GM23338 (cell line): Measurements from ENCODE around the gene UBXN7. TPM values are rescaled to one million over a fixed set of nuclear protein-coding genes. Genes with fewer than 3 reads are reported as not detected.

Source experiments
- ATAC-seq: fragments of 200-7000 bp; cut with Tn5 transposase; 3 replicates; pipeline ENCODE4 v1.9.1; 2020
- DNase-seq: peaks from one replicate; pipeline ENCODE4 v3.0.0-alpha.2; 2015; ENCODE audit warnings: low spot score
- H2AFZ ChIP-seq: fragments of 200-600 bp; sonication (generic); 2 replicates; pipeline ENCODE4 v1.8.0; 2016; ENCODE audit warnings: antibody characterized with exemption, mild to moderate bottlenecking, moderate library complexity
- H3F3A ChIP-seq: fragments of 200-600 bp; sonication (generic); replicated peaks from 2 replicates; pipeline ENCODE4 v1.8.0; 2017; ENCODE audit warnings: antibody characterized with exemption, mixed run types, low read depth
- H3K27ac ChIP-seq: fragments of 200-600 bp; sonication (generic); 2 replicates; pipeline ENCODE4 v1.6.1; 2016; ENCODE audit warnings: low read depth
- H3K27me3 ChIP-seq: fragments of 200-600 bp; sonication (generic); 2 replicates; pipeline ENCODE4 v1.8.0; 2016; ENCODE audit warnings: mild to moderate bottlenecking, mixed run types, moderate library complexity; ENCODE audit not compliant: insufficient read depth
- H3K36me3 ChIP-seq: fragments of 200-600 bp; sonication (generic); 2 replicates; pipeline ENCODE4 v1.8.0; 2016; ENCODE audit warnings: mild to moderate bottlenecking; ENCODE audit not compliant: insufficient read depth
- H3K4me1 ChIP-seq: fragments of 200-600 bp; sonication (generic); 2 replicates; pipeline ENCODE4 v1.8.0; 2016; ENCODE audit warnings: mild to moderate bottlenecking, moderate library complexity; ENCODE audit not compliant: insufficient read depth
- H3K4me2 ChIP-seq: fragments of 200-600 bp; sonication (generic); 2 replicates; pipeline ENCODE4 v1.7.1; 2017; ENCODE audit warnings: mixed run types
- H3K4me3 ChIP-seq: fragments of 200-600 bp; sonication (generic); 2 replicates; pipeline ENCODE4 v1.6.1; 2016; ENCODE audit warnings: mixed run types
- H3K79me2 ChIP-seq: fragments of 200-600 bp; sonication (generic); replicated peaks from 2 replicates; pipeline ENCODE4 v1.8.0; 2017; ENCODE audit warnings: mild to moderate bottlenecking; ENCODE audit not compliant: insufficient read depth
- H3K9me2 ChIP-seq: fragments of 200-600 bp; sonication (generic); 2 replicates; pipeline ENCODE4 v1.8.0; 2017; ENCODE audit not compliant: insufficient read depth
- H4K20me1 ChIP-seq: fragments of 200-600 bp; sonication (generic); replicated peaks from 2 replicates; pipeline ENCODE4 v1.8.0; 2017; ENCODE audit warnings: mild to moderate bottlenecking; ENCODE audit not compliant: insufficient read depth
- H3K27ac Mint-ChIP-seq: 2 replicates; pipeline ENCODE4 v1.8.0; 2020; ENCODE audit warnings: inconsistent platforms, mild to moderate bottlenecking, moderate library complexity, mixed read lengths
- H3K27me3 Mint-ChIP-seq: 3 replicates; pipeline ENCODE4 v1.8.0; 2022; ENCODE audit warnings: low read depth, mild to moderate bottlenecking, moderate library complexity, mixed read lengths, inconsistent platforms; ENCODE audit not compliant: insufficient read depth, poor library complexity
- H3K36me3 Mint-ChIP-seq: 3 replicates; pipeline ENCODE4 v1.8.0; 2021; ENCODE audit warnings: low read depth, mild to moderate bottlenecking, inconsistent platforms, moderate library complexity, mixed read lengths
- H3K4me1 Mint-ChIP-seq: 3 replicates; pipeline ENCODE4 v1.8.0; 2020; ENCODE audit warnings: mild to moderate bottlenecking, inconsistent platforms, mixed read lengths
- H3K4me3 Mint-ChIP-seq: 3 replicates; pipeline ENCODE4 v1.8.0; 2021; ENCODE audit warnings: moderate library complexity, mild to moderate bottlenecking, inconsistent platforms, mixed read lengths
- H3K9me3 Mint-ChIP-seq: 3 replicates; pipeline ENCODE4 v1.8.0; 2020; ENCODE audit warnings: moderate library complexity, mild to moderate bottlenecking, inconsistent platforms, mixed read lengths
- CREB1 ChIP-seq: fragments of 250-450 bp; sonication (Bioruptor Pico); IDR thresholded peaks from 2 replicates; pipeline ENCODE4 v1.5.0; 2020; ENCODE audit warnings: low read depth, mild to moderate bottlenecking, moderate library complexity
- EZH2 ChIP-seq: fragments of 200-600 bp; sonication (generic); IDR thresholded peaks from one replicate; pipeline ENCODE4 v1.8.0; 2017; ENCODE audit warnings: antibody characterized with exemption, mild to moderate bottlenecking, low read depth; ENCODE audit not compliant: unreplicated experiment
- EZH2phosphoT487 ChIP-seq: fragments of 200-600 bp; sonication (generic); IDR thresholded peaks from one replicate; pipeline ENCODE4 v1.8.1; 2018; ENCODE audit warnings: antibody characterized with exemption; ENCODE audit not compliant: unreplicated experiment
- JUNB ChIP-seq: IDR thresholded peaks from one replicate; pipeline ENCODE4 v1.6.1; 2016; ENCODE audit warnings: antibody characterized with exemption; ENCODE audit not compliant: unreplicated experiment
- NANOG ChIP-seq: IDR thresholded peaks from 2 replicates; pipeline ENCODE4 v1.6.1; 2016; ENCODE audit warnings: antibody characterized with exemption, borderline replicate concordance
- POLR2AphosphoS5 ChIP-seq: IDR thresholded peaks from 2 replicates; pipeline ENCODE4 v1.6.1; 2016; ENCODE audit warnings: antibody characterized with exemption, low read depth
- STAT1 ChIP-seq: IDR thresholded peaks from one replicate; pipeline ENCODE4 v1.6.1; 2016; ENCODE audit warnings: antibody characterized with exemption; ENCODE audit not compliant: unreplicated experiment
- ZNF114 ChIP-seq: fragments of 250-450 bp; sonication (Bioruptor Pico); IDR thresholded peaks from 2 replicates; pipeline ENCODE4 v1.5.0; 2020; ENCODE audit warnings: mild to moderate bottlenecking, moderate library complexity
- ZNF331 ChIP-seq: fragments of 250-450 bp; sonication (Bioruptor Pico); IDR thresholded peaks from 2 replicates; pipeline ENCODE4 v1.5.0; 2020; ENCODE audit warnings: low read depth, mild to moderate bottlenecking, moderate library complexity
- polyA plus RNA-seq: library from polyadenylated mRNA; unstranded; fragments of >200 nt; fragmentation: Nextera tagmentation; extraction: Ambion mirVana; gene quantifications from 2 replicates; pipeline ENCODE4 v1.2.1, GENCODE V29; 2016
- total RNA-seq: library from RNA; depleted of rRNA; stranded (reverse); fragments of >200 nt; shearing (Covaris generic); gene quantifications from 2 replicates; pipeline ENCODE4 v1.2.3, GENCODE V29; 2014
- TF ChIP-seq, protein P1 (sequence below): IDR thresholded peaks from 2 replicates; pipeline ENCODE4 v1.6.1; 2016; ENCODE audit warnings: antibody characterized with exemption
- TF ChIP-seq, protein P2 (sequence below): fragments of 250-450 bp; sonication (Bioruptor Pico); IDR thresholded peaks from 2 replicates; pipeline ENCODE4 v1.5.0; 2020; ENCODE audit warnings: mild to moderate bottlenecking, moderate library complexity
- TF ChIP-seq, protein P3 (sequence below): IDR thresholded peaks from one replicate; pipeline ENCODE4 v1.6.1; 2018; ENCODE audit warnings: antibody characterized with exemption; ENCODE audit not compliant: unreplicated experiment
- TF ChIP-seq, protein P4 (sequence below), 2 experiments: fragments of 200-600 bp in 1 of 2; sonication (generic) in 1 of 2; conservative IDR thresholded peaks; 2 replicates each; pipeline versions ENCODE4 v1.5.1 to v1.6.1; 2016 to 2017; ENCODE audit warnings: antibody characterized with exemption in 2 of 2, low read depth in 2 of 2, mild to moderate bottlenecking in 2 of 2, moderate library complexity in 1 of 2

Gene UBXN7
- total and polyA plus RNA-seq, 2 experiments from 2014 or later, result 37.9 to 46.2 TPM

DNA sequence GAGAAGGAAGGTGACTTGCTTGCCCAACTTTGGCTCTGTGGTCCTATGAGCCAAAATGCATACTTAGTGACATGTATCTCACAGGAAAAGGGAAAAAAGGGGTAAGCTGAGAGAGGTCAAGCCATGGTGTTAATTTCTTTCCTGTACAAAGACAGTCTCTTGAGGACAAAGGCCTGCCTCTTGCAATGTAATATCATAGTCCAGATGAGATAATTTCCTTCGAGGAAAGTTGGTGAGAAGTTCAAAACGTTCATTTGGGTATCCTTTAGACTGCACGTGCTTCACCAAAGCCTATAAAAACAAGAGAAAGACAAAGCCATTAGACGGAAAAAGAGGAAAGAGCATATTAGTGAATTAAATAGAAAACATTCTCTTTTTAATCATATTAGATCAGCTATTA, 75.7 kb downstream of the UBXN7 start:
- no peak overlapping the region for H2AFZ ChIP-seq
- no peak overlapping the region for H3K27ac Mint-ChIP-seq
- H3K36me3 ChIP-seq, result peaks cover 18% of the 10 kb centered on the region
- no peaks in the 10 kb centered on the region for H3F3A ChIP-seq
- no peak overlapping the region for H3K4me2 ChIP-seq
- H3K27ac ChIP-seq, result no peak overlapping the region
- H3K9me2 ChIP-seq, result no peaks in the 10 kb centered on the region
- peaks cover 2% of the 10 kb centered on the region for H3K27me3 Mint-ChIP-seq
- peaks cover 11% of the 10 kb centered on the region; the same call in 1 of the 2 replicates for H4K20me1 ChIP-seq
- H3K4me3 Mint-ChIP-seq, result no peak overlapping the region
- TF ChIP-seq, protein P1, sequence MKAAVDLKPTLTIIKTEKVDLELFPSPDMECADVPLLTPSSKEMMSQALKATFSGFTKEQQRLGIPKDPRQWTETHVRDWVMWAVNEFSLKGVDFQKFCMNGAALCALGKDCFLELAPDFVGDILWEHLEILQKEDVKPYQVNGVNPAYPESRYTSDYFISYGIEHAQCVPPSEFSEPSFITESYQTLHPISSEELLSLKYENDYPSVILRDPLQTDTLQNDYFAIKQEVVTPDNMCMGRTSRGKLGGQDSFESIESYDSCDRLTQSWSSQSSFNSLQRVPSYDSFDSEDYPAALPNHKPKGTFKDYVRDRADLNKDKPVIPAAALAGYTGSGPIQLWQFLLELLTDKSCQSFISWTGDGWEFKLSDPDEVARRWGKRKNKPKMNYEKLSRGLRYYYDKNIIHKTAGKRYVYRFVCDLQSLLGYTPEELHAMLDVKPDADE, result no peak
- TF ChIP-seq, protein P2, sequence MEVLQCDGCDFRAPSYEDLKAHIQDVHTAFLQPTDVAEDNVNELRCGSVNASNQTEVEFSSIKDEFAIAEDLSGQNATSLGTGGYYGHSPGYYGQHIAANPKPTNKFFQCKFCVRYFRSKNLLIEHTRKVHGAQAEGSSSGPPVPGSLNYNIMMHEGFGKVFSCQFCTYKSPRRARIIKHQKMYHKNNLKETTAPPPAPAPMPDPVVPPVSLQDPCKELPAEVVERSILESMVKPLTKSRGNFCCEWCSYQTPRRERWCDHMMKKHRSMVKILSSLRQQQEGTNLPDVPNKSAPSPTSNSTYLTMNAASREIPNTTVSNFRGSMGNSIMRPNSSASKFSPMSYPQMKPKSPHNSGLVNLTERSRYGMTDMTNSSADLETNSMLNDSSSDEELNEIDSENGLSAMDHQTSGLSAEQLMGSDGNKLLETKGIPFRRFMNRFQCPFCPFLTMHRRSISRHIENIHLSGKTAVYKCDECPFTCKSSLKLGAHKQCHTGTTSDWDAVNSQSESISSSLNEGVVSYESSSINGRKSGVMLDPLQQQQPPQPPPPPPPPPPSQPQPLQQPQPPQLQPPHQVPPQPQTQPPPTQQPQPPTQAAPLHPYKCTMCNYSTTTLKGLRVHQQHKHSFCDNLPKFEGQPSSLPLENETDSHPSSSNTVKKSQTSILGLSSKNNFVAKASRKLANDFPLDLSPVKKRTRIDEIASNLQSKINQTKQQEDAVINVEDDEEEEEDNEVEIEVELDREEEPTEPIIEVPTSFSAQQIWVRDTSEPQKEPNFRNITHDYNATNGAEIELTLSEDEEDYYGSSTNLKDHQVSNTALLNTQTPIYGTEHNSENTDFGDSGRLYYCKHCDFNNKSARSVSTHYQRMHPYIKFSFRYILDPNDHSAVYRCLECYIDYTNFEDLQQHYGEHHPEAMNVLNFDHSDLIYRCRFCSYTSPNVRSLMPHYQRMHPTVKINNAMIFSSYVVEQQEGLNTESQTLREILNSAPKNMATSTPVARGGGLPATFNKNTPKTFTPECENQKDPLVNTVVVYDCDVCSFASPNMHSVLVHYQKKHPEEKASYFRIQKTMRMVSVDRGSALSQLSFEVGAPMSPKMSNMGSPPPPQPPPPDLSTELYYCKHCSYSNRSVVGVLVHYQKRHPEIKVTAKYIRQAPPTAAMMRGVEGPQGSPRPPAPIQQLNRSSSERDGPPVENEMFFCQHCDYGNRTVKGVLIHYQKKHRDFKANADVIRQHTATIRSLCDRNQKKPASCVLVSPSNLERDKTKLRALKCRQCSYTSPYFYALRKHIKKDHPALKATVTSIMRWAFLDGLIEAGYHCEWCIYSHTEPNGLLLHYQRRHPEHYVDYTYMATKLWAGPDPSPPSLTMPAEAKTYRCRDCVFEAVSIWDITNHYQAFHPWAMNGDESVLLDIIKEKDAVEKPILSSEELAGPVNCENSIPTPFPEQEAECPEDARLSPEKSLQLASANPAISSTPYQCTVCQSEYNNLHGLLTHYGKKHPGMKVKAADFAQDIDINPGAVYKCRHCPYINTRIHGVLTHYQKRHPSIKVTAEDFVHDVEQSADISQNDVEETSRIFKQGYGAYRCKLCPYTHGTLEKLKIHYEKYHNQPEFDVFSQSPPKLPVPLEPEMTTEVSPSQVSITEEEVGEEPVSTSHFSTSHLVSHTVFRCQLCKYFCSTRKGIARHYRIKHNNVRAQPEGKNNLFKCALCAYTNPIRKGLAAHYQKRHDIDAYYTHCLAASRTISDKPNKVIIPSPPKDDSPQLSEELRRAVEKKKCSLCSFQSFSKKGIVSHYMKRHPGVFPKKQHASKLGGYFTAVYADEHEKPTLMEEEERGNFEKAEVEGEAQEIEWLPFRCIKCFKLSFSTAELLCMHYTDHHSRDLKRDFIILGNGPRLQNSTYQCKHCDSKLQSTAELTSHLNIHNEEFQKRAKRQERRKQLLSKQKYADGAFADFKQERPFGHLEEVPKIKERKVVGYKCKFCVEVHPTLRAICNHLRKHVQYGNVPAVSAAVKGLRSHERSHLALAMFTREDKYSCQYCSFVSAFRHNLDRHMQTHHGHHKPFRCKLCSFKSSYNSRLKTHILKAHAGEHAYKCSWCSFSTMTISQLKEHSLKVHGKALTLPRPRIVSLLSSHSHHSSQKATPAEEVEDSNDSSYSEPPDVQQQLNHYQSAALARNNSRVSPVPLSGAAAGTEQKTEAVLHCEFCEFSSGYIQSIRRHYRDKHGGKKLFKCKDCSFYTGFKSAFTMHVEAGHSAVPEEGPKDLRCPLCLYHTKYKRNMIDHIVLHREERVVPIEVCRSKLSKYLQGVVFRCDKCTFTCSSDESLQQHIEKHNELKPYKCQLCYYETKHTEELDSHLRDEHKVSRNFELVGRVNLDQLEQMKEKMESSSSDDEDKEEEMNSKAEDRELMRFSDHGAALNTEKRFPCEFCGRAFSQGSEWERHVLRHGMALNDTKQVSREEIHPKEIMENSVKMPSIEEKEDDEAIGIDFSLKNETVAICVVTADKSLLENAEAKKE (CRISPR knock-in tag), result no peak
- TF ChIP-seq JUNB (no peak), ZNF114 (CRISPR knock-in tag) (no peak), NANOG (no peak), POLR2AphosphoS5 (no peak), ZNF331 (CRISPR knock-in tag) (no peak), EZH2phosphoT487 (no peak), EZH2 (no peak), CREB1 (CRISPR knock-in tag) (no peak), STAT1 (no peak)
- TF ChIP-seq, protein P3, sequence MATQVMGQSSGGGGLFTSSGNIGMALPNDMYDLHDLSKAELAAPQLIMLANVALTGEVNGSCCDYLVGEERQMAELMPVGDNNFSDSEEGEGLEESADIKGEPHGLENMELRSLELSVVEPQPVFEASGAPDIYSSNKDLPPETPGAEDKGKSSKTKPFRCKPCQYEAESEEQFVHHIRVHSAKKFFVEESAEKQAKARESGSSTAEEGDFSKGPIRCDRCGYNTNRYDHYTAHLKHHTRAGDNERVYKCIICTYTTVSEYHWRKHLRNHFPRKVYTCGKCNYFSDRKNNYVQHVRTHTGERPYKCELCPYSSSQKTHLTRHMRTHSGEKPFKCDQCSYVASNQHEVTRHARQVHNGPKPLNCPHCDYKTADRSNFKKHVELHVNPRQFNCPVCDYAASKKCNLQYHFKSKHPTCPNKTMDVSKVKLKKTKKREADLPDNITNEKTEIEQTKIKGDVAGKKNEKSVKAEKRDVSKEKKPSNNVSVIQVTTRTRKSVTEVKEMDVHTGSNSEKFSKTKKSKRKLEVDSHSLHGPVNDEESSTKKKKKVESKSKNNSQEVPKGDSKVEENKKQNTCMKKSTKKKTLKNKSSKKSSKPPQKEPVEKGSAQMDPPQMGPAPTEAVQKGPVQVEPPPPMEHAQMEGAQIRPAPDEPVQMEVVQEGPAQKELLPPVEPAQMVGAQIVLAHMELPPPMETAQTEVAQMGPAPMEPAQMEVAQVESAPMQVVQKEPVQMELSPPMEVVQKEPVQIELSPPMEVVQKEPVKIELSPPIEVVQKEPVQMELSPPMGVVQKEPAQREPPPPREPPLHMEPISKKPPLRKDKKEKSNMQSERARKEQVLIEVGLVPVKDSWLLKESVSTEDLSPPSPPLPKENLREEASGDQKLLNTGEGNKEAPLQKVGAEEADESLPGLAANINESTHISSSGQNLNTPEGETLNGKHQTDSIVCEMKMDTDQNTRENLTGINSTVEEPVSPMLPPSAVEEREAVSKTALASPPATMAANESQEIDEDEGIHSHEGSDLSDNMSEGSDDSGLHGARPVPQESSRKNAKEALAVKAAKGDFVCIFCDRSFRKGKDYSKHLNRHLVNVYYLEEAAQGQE, result no peak
- TF ChIP-seq, protein P4, sequence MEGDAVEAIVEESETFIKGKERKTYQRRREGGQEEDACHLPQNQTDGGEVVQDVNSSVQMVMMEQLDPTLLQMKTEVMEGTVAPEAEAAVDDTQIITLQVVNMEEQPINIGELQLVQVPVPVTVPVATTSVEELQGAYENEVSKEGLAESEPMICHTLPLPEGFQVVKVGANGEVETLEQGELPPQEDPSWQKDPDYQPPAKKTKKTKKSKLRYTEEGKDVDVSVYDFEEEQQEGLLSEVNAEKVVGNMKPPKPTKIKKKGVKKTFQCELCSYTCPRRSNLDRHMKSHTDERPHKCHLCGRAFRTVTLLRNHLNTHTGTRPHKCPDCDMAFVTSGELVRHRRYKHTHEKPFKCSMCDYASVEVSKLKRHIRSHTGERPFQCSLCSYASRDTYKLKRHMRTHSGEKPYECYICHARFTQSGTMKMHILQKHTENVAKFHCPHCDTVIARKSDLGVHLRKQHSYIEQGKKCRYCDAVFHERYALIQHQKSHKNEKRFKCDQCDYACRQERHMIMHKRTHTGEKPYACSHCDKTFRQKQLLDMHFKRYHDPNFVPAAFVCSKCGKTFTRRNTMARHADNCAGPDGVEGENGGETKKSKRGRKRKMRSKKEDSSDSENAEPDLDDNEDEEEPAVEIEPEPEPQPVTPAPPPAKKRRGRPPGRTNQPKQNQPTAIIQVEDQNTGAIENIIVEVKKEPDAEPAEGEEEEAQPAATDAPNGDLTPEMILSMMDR (conservative IDR thresholded peaks at IDR 0.05; ENCODE audit: low read depth in 2 of 2), result no peak
- no peaks in the 10 kb centered on the region for H3K4me1 ChIP-seq
- H3K4me3 ChIP-seq, result no peak overlapping the region
- no peak for ATAC-seq
- H3K36me3 Mint-ChIP-seq, result peaks cover 63% of the 10 kb centered on the region
- no peaks in the 10 kb centered on the region for H3K27me3 ChIP-seq
- DNase-seq, result no peak
- no peaks in the 10 kb centered on the region for H3K4me1 Mint-ChIP-seq
- no peaks in the 10 kb centered on the region for H3K9me3 Mint-ChIP-seq
- H3K79me2 ChIP-seq, result no peaks in the 10 kb centered on the region; the same call in 1 of the 2 replicates
